Natural killer cell (primary cell): ENCODE results near the gene KCTD17. TPM values are rescaled to one million over a fixed set of nuclear protein-coding genes. Genes with fewer than 3 reads are reported as not detected.

Experiments used
- ATAC-seq, 3 donors: fragments of 150-1000 bp in 2 of 3; fragments of 200-7000 bp in 1 of 3; cut with Tn5 transposase; 1 replicate in 1 of 3; 2 replicates in 2 of 3; pipeline ENCODE4 v1.10.0; 2021; ENCODE audit warnings: mild to moderate bottlenecking in 2 of 3, moderate library complexity in 2 of 3
- DNase-seq, 2 donors: peaks; one replicate each; pipeline versions ENCODE4 v3.0.0 to v3.0.0-alpha.2; 2013 to 2021; ENCODE audit warnings: mixed read lengths in 1 of 2
- H3K27ac ChIP-seq: one replicate; pipeline ENCODE4 v1.5.1; 2013; ENCODE audit warnings: mild to moderate bottlenecking, low read length
- H3K27me3 ChIP-seq: one replicate; pipeline ENCODE4 v1.6.1; 2013; ENCODE audit warnings: low read length; ENCODE audit not compliant: control insufficient read depth, insufficient read depth
- H3K36me3 ChIP-seq: one replicate; pipeline ENCODE4 v1.6.1; 2013; ENCODE audit warnings: low read length; ENCODE audit not compliant: control insufficient read depth, insufficient read depth
- H3K4me1 ChIP-seq: one replicate; pipeline ENCODE4 v1.6.1; 2013; ENCODE audit warnings: low read length; ENCODE audit not compliant: control insufficient read depth, insufficient read depth
- H3K4me3 ChIP-seq: one replicate; pipeline ENCODE4 v1.5.1; 2013; ENCODE audit warnings: low read length
- H3K9me3 ChIP-seq: one replicate; pipeline ENCODE4 v1.6.1; 2013; ENCODE audit warnings: low read length; ENCODE audit not compliant: control insufficient read depth, insufficient read depth
- H3K27ac Mint-ChIP-seq, 2 donors: one replicate each; pipeline ENCODE4 v1.8.0; 2022; ENCODE audit warnings: mild to moderate bottlenecking in 2 of 2, mixed read lengths in 2 of 2, moderate library complexity in 1 of 2
- H3K27me3 Mint-ChIP-seq, 2 donors: one replicate each; pipeline ENCODE4 v1.8.0; 2022; ENCODE audit warnings: low read depth in 2 of 2, mixed read lengths in 2 of 2
- H3K36me3 Mint-ChIP-seq: one replicate; pipeline ENCODE4 v1.8.0; 2022; ENCODE audit warnings: mixed read lengths
- H3K4me1 Mint-ChIP-seq, 2 donors: one replicate each; pipeline ENCODE4 v1.8.0; 2022; ENCODE audit warnings: mixed read lengths in 2 of 2
- H3K4me3 Mint-ChIP-seq: one replicate; pipeline ENCODE4 v1.8.0; 2022; ENCODE audit warnings: mild to moderate bottlenecking, moderate library complexity, mixed read lengths
- H3K9me3 Mint-ChIP-seq, 2 donors: one replicate each; pipeline ENCODE4 v1.8.0; 2022; ENCODE audit warnings: mixed read lengths in 2 of 2
- CTCF ChIP-seq: fragments of 200-600 bp; IDR thresholded peaks from one replicate; pipeline ENCODE4 v1.8.0; 2022; ENCODE audit warnings: antibody characterized with exemption
- WGBS: methylation state at CpG from one replicate; pipeline ENCODE4 v1.1.7; 2013; ENCODE audit warnings: missing lambda C conversion rate; ENCODE audit not compliant: insufficient coverage; 5-methylcytosine and 5-hydroxymethylcytosine counted together
- intact Hi-C: fragments of 100-400 bp; cut with micrococcal nuclease; formaldehyde crosslinking; loops from one replicate; pipeline ENCODE4 v1.14.2; 2022
- total RNA-seq, 4 donors: library from RNA; stranded (reverse); fragments of 120-200 nt in 1 of 4; gene quantifications; one replicate each; pipeline versions ENCODE4 v1.2.3 to v1.2.4, GENCODE V29; 2013 to 2022

The KCTD17 gene
- total RNA-seq, 3 donors from 2014 or later (not counting 1 experiment from before 2014, with no cell fraction given), result 21.3 to 29.4 (median 22.9) TPM

- TF ChIP-seq CTCF, result no peak
- H3K4me3 ChIP-seq, result no peak overlapping the region
- ATAC-seq, result no peak
- Mint-ChIP-seq H3K9me3 (no peaks in the 10 kb centered on the region), H3K36me3 (no peaks in the 10 kb centered on the region), H3K27ac (no peak overlapping the region), H3K4me1 (no peaks in the 10 kb centered on the region), H3K27me3 (no peaks in the 10 kb centered on the region), H3K4me3 (no peak overlapping the region)
- no peak overlapping the region for H3K27ac ChIP-seq
- peaks cover 23% of the 10 kb centered on the region for H3K36me3 ChIP-seq
- H3K9me3 ChIP-seq, result no peaks in the 10 kb centered on the region
- no peak for DNase-seq
- intact Hi-C loops, result no loop called here
- 84% methylated on average over 26 of the region's 28 CpGs for WGBS
- no peaks in the 10 kb centered on the region for H3K4me1 ChIP-seq
- no peaks in the 10 kb centered on the region for H3K27me3 ChIP-seq
Observed at GRCh38 chr22:37060801-37061610, 9.5 kb downstream of the KCTD17 start.

- H3K9me3 ChIP-seq, result no peaks in the 10 kb centered on the region
- H3K9me3 Mint-ChIP-seq, result no peaks in the 10 kb centered on the region
- no peaks in the 10 kb centered on the region for H3K36me3 Mint-ChIP-seq
- H3K36me3 ChIP-seq, result peaks cover 23% of the 10 kb centered on the region
- no peak for DNase-seq
- no peak overlapping the region for H3K27ac ChIP-seq
- H3K27me3 ChIP-seq, result no peaks in the 10 kb centered on the region
- no peaks in the 10 kb centered on the region for H3K4me1 ChIP-seq
- 90% methylated on average over 6 of the region's 10 CpGs for WGBS
- no peak overlapping the region for H3K27ac Mint-ChIP-seq
- H3K4me3 ChIP-seq, result no peak overlapping the region
- intact Hi-C loops, result no loop called here
- no peak for TF ChIP-seq CTCF
- H3K4me1 Mint-ChIP-seq, result no peaks in the 10 kb centered on the region
- no peak for ATAC-seq
- no peak overlapping the region for H3K4me3 Mint-ChIP-seq
- H3K27me3 Mint-ChIP-seq, result no peaks in the 10 kb centered on the region
Observed at GRCh38 chr22:37061611-37062375, 10.3 kb downstream of the KCTD17 start.

- 69% methylated on average over 7 of the region's 7 CpGs for WGBS
- Histone ChIP-seq H3K4me3 (no peak overlapping the region), H3K36me3 (peaks cover 20% of the 10 kb centered on the region), H3K27me3 (no peaks in the 10 kb centered on the region), H3K9me3 (no peaks in the 10 kb centered on the region), H3K27ac (no peak overlapping the region), H3K4me1 (no peaks in the 10 kb centered on the region)
- no peak for ATAC-seq
- no peak overlapping the region for H3K4me3 Mint-ChIP-seq
- DNase-seq, result no peak
- H3K9me3 Mint-ChIP-seq, result no peaks in the 10 kb centered on the region
- no peaks in the 10 kb centered on the region for H3K4me1 Mint-ChIP-seq
- intact Hi-C loops, result no loop called here
- no peaks in the 10 kb centered on the region for H3K36me3 Mint-ChIP-seq
- H3K27ac Mint-ChIP-seq, result no peak overlapping the region
- no peak for TF ChIP-seq CTCF
- H3K27me3 Mint-ChIP-seq, result no peaks in the 10 kb centered on the region
Observed at GRCh38 chr22:37062376-37062675, 10.8 kb downstream of the KCTD17 start.
